ENCODE data around the gene MMP3.

MMP3 gene

DNA sequence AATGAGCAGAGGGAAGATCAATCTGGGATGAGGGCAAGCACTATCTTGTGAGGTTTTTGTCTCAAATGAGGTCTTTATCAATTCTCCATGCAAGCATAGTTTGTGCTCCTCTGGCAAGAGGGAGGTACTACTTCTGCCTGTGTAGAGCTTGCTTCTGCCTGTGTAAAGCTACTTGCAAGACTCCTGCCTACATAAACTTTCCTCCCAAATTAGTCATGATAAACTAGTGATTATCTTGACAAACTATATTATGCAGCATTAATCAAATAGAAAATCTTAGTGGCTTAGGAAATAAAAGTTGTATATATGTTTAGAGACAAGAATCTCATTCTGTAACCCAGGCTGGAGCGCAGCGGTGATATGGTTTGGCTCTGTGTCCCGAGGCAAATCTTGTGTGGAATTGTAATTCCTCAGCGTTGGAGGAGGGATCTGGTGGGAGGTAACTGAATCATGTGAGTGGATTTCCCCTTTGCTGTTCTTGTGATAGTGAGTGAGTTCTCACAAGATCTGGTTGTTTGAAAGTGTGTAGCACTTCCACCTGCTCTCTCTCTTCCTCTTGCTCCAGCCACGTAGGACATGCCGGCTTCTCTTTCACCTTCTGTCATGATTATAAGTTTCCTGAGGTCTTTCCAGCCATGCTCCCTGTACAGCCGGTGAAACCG lies 54.9 kb downstream of the MMP3 start:
- DNase-seq: no peak

All from hematopoietic multipotent progenitor cell treated with erythropoietin and hydrocortisone succinate and interleukin-3 and kit ligand, for 6 days (in vitro differentiated cells).